Measurements from ENCODE around the gene WDFY3.

Gene WDFY3

GRCh38 chr4:84796394-84796793, 170.1 kb downstream of the WDFY3 start:
- DNase-seq (ENCODE audit: low read depth) = no peak

- DNase-seq (ENCODE audit: low read depth) = no peak
Measured at GRCh38 chr4:84792366-84793301, 173.9 kb downstream of the WDFY3 start.

GRCh38 chr4:84790769-84791565, 175.5 kb downstream of the WDFY3 start:
- no peak for DNase-seq (ENCODE audit: low read depth)

- no peak for DNase-seq (ENCODE audit: low read depth)
Measured at GRCh38 chr4:84786478-84786877, 180.0 kb downstream of the WDFY3 start.

GRCh38 chr4:84782517-84782916, 184.0 kb downstream of the WDFY3 start:
- no peak for DNase-seq (ENCODE audit: low read depth)

- no peak for DNase-seq (ENCODE audit: low read depth)
Measured at GRCh38 chr4:84780719-84781118, 185.8 kb downstream of the WDFY3 start.

- no peak for DNase-seq (ENCODE audit: low read depth)
Measured at GRCh38 chr4:84778041-84778440, 188.4 kb downstream of the WDFY3 start.

GRCh38 chr4:84767168-84767567, 199.3 kb downstream of the WDFY3 start:
- no peak for DNase-seq (ENCODE audit: low read depth)

- DNase-seq (ENCODE audit: low read depth) = no peak
Measured at GRCh38 chr4:84753321-84753972, 213.0 kb downstream of the WDFY3 start.

GRCh38 chr4:84751707-84752106, 214.8 kb downstream of the WDFY3 start:
- no peak for DNase-seq (ENCODE audit: low read depth)

- no peak for DNase-seq (ENCODE audit: low read depth)
Measured at GRCh38 chr4:84750960-84751283, 215.6 kb downstream of the WDFY3 start.

- no peak for DNase-seq (ENCODE audit: low read depth)
Measured at GRCh38 chr4:84750260-84750959, 216.1 kb downstream of the WDFY3 start.

GRCh38 chr4:84740057-84740456, 226.4 kb downstream of the WDFY3 start:
- DNase-seq (ENCODE audit: low read depth) = no peak

- DNase-seq (ENCODE audit: low read depth) = no peak
Measured at GRCh38 chr4:84738622-84739021, 227.9 kb downstream of the WDFY3 start.

GRCh38 chr4:84737656-84738055, 228.8 kb downstream of the WDFY3 start:
- DNase-seq (ENCODE audit: low read depth) = no peak

- no peak for DNase-seq (ENCODE audit: low read depth)
Measured at GRCh38 chr4:84734037-84734436, 232.5 kb downstream of the WDFY3 start.

- DNase-seq (ENCODE audit: low read depth) = no peak
Measured at GRCh38 chr4:84733343-84734033, 233.0 kb downstream of the WDFY3 start.

- DNase-seq (ENCODE audit: low read depth) = no peak
Measured at GRCh38 chr4:84730375-84730774, 236.1 kb downstream of the WDFY3 start.

- DNase-seq (ENCODE audit: low read depth) = no peak
Measured at GRCh38 chr4:84727491-84727890, 239.0 kb downstream of the WDFY3 start.

- DNase-seq (ENCODE audit: low read depth) = no peak
Measured at GRCh38 chr4:84726356-84726755, 240.1 kb downstream of the WDFY3 start.

GRCh38 chr4:84722720-84723119, 243.8 kb downstream of the WDFY3 start:
- no peak for DNase-seq (ENCODE audit: low read depth)
